Measurements from ENCODE around the gene TNFAIP8.

Gene TNFAIP8

DNA sequence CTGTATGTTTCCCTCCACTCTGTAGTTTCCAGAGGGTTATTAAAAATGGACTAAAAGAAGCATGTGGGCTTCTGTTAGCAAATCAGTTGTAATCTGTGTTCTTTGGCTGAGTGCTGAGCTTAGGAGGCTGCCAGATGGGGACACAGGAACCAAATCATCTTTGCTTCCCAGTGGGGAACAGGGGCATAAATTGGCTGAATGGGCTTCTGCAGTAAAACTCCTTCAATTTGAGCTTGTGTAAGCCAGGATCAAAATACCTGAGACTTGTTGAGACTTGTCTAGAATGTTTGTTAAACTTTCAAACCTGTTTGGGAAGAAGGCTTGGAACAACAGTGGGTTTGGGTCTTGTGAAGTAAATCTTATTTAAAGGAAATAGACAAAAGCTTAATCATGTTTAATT lies 32.2 kb upstream of the TNFAIP8 start:
- Histone ChIP-seq H3K14ac (ENCODE audit: low read length) (no peak overlapping the region), H3K4me2 (ENCODE audit: low read length) (no peak overlapping the region), H3K23ac (ENCODE audit: low read length) (no peak overlapping the region), H3K27me3 (ENCODE audit: insufficient read depth, low read length) (no peaks in the 10 kb centered on the region), H4K91ac (ENCODE audit: low read depth, low read length) (no peak overlapping the region), H3K9ac (ENCODE audit: low read length) (no peak overlapping the region), H4K12ac (ENCODE audit: low read depth, low read length) (no peak overlapping the region), H3K9me3 (ENCODE audit: insufficient read depth, low read depth, low read length) (no peaks in the 10 kb centered on the region), H2BK120ac (ENCODE audit: insufficient read depth, low read length, poor library complexity) (peak overlapping the region; percentile 26), H3K4me1 (ENCODE audit: control insufficient read depth in 1 of 2, insufficient read depth in 2 of 2, low read length in 2 of 2) (peaks cover 25 to 29% of the 10 kb centered on the region in 2 experiments), H3K79me1 (ENCODE audit: low read length) (peaks cover 10% of the 10 kb centered on the region), H3K18ac (ENCODE audit: low read length) (peak overlapping the region; percentile 80), H3K4me3 (ENCODE audit: low read depth, low read length) (no peak overlapping the region), H2AK5ac (ENCODE audit: low read length) (no peak overlapping the region), H3K36me3 (ENCODE audit: control insufficient read depth in 1 of 2, insufficient read depth in 2 of 2, low read length in 2 of 2) (no peaks in the 10 kb centered on the region), H3K4ac (ENCODE audit: low read depth, low read length) (no peak overlapping the region), H2BK5ac (ENCODE audit: low read depth, low read length, poor library complexity) (peak overlapping the region; percentile 42), H4K8ac (ENCODE audit: low read depth, low read length) (no peak overlapping the region), H2AFZ (ENCODE audit: insufficient read depth, low read length, poor library complexity) (no peak overlapping the region), H3K79me2 (ENCODE audit: control insufficient read depth, insufficient read depth, low read length, poor library complexity) (no peaks in the 10 kb centered on the region), H3K27ac (ENCODE audit: low read depth, low read length) (peak overlapping the region; percentile 70), H2BK12ac (ENCODE audit: low read length) (no peak overlapping the region)
- peak in 1 of 2 donors; percentile 78 for DNase-seq

- H2AFZ ChIP-seq (ENCODE audit: insufficient read depth, low read length, poor library complexity) = no peak overlapping the region
- H2BK5ac ChIP-seq (ENCODE audit: low read depth, low read length, poor library complexity) = no peak overlapping the region
- no peaks in the 10 kb centered on the region for H3K36me3 ChIP-seq (ENCODE audit: control insufficient read depth in 1 of 2, insufficient read depth in 2 of 2, low read length in 2 of 2)
- no peak overlapping the region for H3K18ac ChIP-seq (ENCODE audit: low read length)
- no peak for DNase-seq
- H2AK5ac ChIP-seq (ENCODE audit: low read length) = no peak overlapping the region
- no peak overlapping the region for H3K9ac ChIP-seq (ENCODE audit: low read length)
- H4K8ac ChIP-seq (ENCODE audit: low read depth, low read length) = no peak overlapping the region
- H4K91ac ChIP-seq (ENCODE audit: low read depth, low read length) = no peak overlapping the region
- no peak overlapping the region for H4K12ac ChIP-seq (ENCODE audit: low read depth, low read length)
- no peak overlapping the region for H3K4me2 ChIP-seq (ENCODE audit: low read length)
- H3K27me3 ChIP-seq (ENCODE audit: insufficient read depth, low read length) = no peaks in the 10 kb centered on the region
- no peaks in the 10 kb centered on the region for H3K9me3 ChIP-seq (ENCODE audit: insufficient read depth, low read depth, low read length)
- peaks cover 1% of the 10 kb centered on the region for H3K79me2 ChIP-seq (ENCODE audit: control insufficient read depth, insufficient read depth, low read length, poor library complexity)
- peaks cover 25 to 35% of the 10 kb centered on the region in 2 experiments for H3K4me1 ChIP-seq (ENCODE audit: control insufficient read depth in 1 of 2, insufficient read depth in 2 of 2, low read length in 2 of 2)
- H2BK12ac ChIP-seq (ENCODE audit: low read length) = no peak overlapping the region
- H3K14ac ChIP-seq (ENCODE audit: low read length) = no peak overlapping the region
- H3K23ac ChIP-seq (ENCODE audit: low read length) = no peak overlapping the region
- peaks cover 12% of the 10 kb centered on the region for H3K79me1 ChIP-seq (ENCODE audit: low read length)
- H3K4ac ChIP-seq (ENCODE audit: low read depth, low read length) = no peak overlapping the region
- no peak overlapping the region for H3K4me3 ChIP-seq (ENCODE audit: low read depth, low read length)
- H2BK120ac ChIP-seq (ENCODE audit: insufficient read depth, low read length, poor library complexity) = no peak overlapping the region
- no peak overlapping the region for H3K27ac ChIP-seq (ENCODE audit: low read depth, low read length)
- no CpG with 5 or more reads among the region's 4 CpGs for WGBS (ENCODE audit: extremely low coverage, insufficient coverage, insufficient read length)
Observed at GRCh38 chr5:119324842-119325241, 31.0 kb upstream of the TNFAIP8 start.

DNA sequence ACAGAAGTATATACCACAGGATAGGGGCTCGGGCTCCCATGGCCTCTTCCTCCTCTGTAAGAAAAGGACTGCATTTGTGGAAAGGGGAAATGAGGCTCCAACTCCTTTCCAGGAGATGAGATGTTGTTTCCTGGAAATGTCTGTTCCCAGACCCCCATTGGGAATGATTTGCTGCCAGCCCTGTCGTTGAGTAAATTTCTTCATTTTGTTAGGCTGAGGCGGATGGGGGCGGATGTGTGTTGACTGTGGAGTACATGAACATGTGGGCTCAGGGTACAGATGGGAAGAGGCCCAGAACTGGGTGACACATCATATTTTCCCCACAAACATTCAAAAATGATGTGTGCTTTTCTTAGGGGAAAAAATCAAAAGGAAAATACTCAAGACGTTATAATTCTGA lies 28.8 kb upstream of the TNFAIP8 start:
- no peak overlapping the region for H2BK120ac ChIP-seq (ENCODE audit: insufficient read depth, low read length, poor library complexity)
- WGBS (ENCODE audit: extremely low coverage, insufficient coverage, insufficient read length) = no CpG with 5 or more reads among the region's 5 CpGs
- no peak overlapping the region for H3K14ac ChIP-seq (ENCODE audit: low read length)

DNA sequence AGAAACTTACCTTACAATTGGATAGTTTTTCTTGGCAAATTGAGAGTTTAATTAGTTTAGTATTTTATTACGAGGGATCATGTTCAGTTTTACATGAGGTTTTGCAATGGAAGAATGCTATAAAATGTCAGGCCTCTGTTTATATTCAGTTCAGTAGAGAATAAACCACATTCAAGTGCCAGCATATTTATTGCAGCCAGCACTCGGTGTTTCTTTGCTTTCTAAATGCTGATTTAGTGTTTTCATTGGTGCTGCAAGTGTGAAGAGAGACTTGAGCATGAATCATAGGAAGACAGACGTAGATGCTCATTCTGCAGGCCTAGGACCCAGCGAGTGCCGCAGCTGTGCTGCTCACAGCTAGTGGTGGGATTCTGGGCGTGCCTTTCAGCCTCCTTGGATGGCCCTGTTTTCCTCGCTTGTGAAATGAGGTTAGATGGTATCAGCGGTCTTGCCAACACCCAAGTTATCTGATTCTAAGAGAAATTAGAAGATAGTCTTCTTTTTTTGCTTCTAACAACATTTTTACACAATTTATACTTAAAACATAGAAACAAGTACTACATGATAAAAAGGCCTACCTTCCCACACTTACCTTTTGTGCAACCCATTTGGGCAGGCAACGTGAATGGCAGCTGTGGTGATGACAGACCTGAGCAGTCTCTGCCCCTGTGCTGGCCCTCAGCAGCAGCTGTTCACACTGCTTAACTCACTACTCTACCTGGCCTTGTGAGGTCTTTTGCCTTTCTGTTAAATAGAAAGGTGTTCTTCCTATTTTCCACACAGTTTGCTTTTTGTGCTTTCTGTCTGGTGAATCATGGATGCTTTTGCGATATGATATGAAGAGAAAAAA lies 26.8 kb upstream of the TNFAIP8 start:
- 100% methylated on average over 1 of the region's 10 CpGs for WGBS (ENCODE audit: extremely low coverage, insufficient coverage, insufficient read length)
- H3K14ac ChIP-seq (ENCODE audit: low read length) = no peak overlapping the region

More for the DNA sequence above, 28.8 kb upstream of the TNFAIP8 start:
- no peak overlapping the region for H3K23ac ChIP-seq (ENCODE audit: low read length)
- no peak overlapping the region for H2BK12ac ChIP-seq (ENCODE audit: low read length)
- H2BK5ac ChIP-seq (ENCODE audit: low read depth, low read length, poor library complexity) = no peak overlapping the region
- H3K27me3 ChIP-seq (ENCODE audit: insufficient read depth, low read length) = no peaks in the 10 kb centered on the region
- H4K8ac ChIP-seq (ENCODE audit: low read depth, low read length) = no peak overlapping the region
- no peak overlapping the region for H3K4ac ChIP-seq (ENCODE audit: low read depth, low read length)
- H3K27ac ChIP-seq (ENCODE audit: low read depth, low read length) = no peak overlapping the region
- no peak overlapping the region for H4K91ac ChIP-seq (ENCODE audit: low read depth, low read length)
- DNase-seq = peak in 1 of 2 donors; percentile 36
- peaks cover 25 to 34% of the 10 kb centered on the region in 2 experiments for H3K4me1 ChIP-seq (ENCODE audit: control insufficient read depth in 1 of 2, insufficient read depth in 2 of 2, low read length in 2 of 2)
- no peaks in the 10 kb centered on the region for H3K36me3 ChIP-seq (ENCODE audit: control insufficient read depth in 1 of 2, insufficient read depth in 2 of 2, low read length in 2 of 2)
- H3K9me3 ChIP-seq (ENCODE audit: insufficient read depth, low read depth, low read length) = no peaks in the 10 kb centered on the region
- H3K18ac ChIP-seq (ENCODE audit: low read length) = no peak overlapping the region
- no peak overlapping the region for H3K4me3 ChIP-seq (ENCODE audit: low read depth, low read length)
- H2AK5ac ChIP-seq (ENCODE audit: low read length) = no peak overlapping the region
- H3K4me2 ChIP-seq (ENCODE audit: low read length) = no peak overlapping the region
- no peak overlapping the region for H3K9ac ChIP-seq (ENCODE audit: low read length)
- no peak overlapping the region for H2AFZ ChIP-seq (ENCODE audit: insufficient read depth, low read length, poor library complexity)
- no peak overlapping the region for H4K12ac ChIP-seq (ENCODE audit: low read depth, low read length)
- peaks cover 15% of the 10 kb centered on the region for H3K79me1 ChIP-seq (ENCODE audit: low read length)
- peaks cover 1% of the 10 kb centered on the region for H3K79me2 ChIP-seq (ENCODE audit: control insufficient read depth, insufficient read depth, low read length, poor library complexity)

More for the DNA sequence above, 26.8 kb upstream of the TNFAIP8 start:
- Histone ChIP-seq H4K91ac (ENCODE audit: low read depth, low read length) (no peak overlapping the region), H2AK5ac (ENCODE audit: low read length) (no peak overlapping the region), H3K4me1 (ENCODE audit: control insufficient read depth in 1 of 2, insufficient read depth in 2 of 2, low read length in 2 of 2) (peaks cover 15 to 19% of the 10 kb centered on the region in 2 experiments), H3K27me3 (ENCODE audit: insufficient read depth, low read length) (no peaks in the 10 kb centered on the region), H3K4me3 (ENCODE audit: low read depth, low read length) (no peak overlapping the region), H2BK120ac (ENCODE audit: insufficient read depth, low read length, poor library complexity) (no peak overlapping the region), H3K18ac (ENCODE audit: low read length) (no peak overlapping the region), H2BK12ac (ENCODE audit: low read length) (no peak overlapping the region), H3K79me1 (ENCODE audit: low read length) (peaks cover 6% of the 10 kb centered on the region), H4K12ac (ENCODE audit: low read depth, low read length) (no peak overlapping the region), H2BK5ac (ENCODE audit: low read depth, low read length, poor library complexity) (no peak overlapping the region), H3K27ac (ENCODE audit: low read depth, low read length) (no peak overlapping the region), H3K4me2 (ENCODE audit: low read length) (no peak overlapping the region), H3K9me3 (ENCODE audit: insufficient read depth, low read depth, low read length) (no peaks in the 10 kb centered on the region), H2AFZ (ENCODE audit: insufficient read depth, low read length, poor library complexity) (no peak overlapping the region), H3K79me2 (ENCODE audit: control insufficient read depth, insufficient read depth, low read length, poor library complexity) (peaks cover 1% of the 10 kb centered on the region), H3K23ac (ENCODE audit: low read length) (no peak overlapping the region), H3K9ac (ENCODE audit: low read length) (no peak overlapping the region), H3K36me3 (ENCODE audit: control insufficient read depth in 1 of 2, insufficient read depth in 2 of 2, low read length in 2 of 2) (no peaks in the 10 kb centered on the region), H3K4ac (ENCODE audit: low read depth, low read length) (no peak overlapping the region), H4K8ac (ENCODE audit: low read depth, low read length) (no peak overlapping the region)
- peak; percentile 36 to 61 for DNase-seq
